K562 (cell line): Measurements from ENCODE around the gene PAN2.

Source experiments
- ADNP ChIP-seq: fragments of 200-800 bp; sonication (Bioruptor generic); IDR thresholded peaks from 2 replicates; pipeline ENCODE4 v1.6.1; 2016; ENCODE audit warnings: missing genetic modification characterization, missing compliant biosample characterization
- CBFB ChIP-seq: sonication (generic); formaldehyde crosslinking; IDR thresholded peaks from 2 replicates; pipeline ENCODE4 v1.4.0; 2020; ENCODE audit warnings: mild to moderate bottlenecking, missing genetic modification reagents
- CTCF ChIP-seq, 3 experiments: IDR thresholded peaks in 2 of 3; conservative IDR thresholded peaks in 1 of 3; 2 replicates each; pipeline ENCODE4 v1.5.1; 2011 to 2012; ENCODE audit warnings: low read length in 3 of 3, mild to moderate bottlenecking in 3 of 3, control low read depth in 2 of 3, improper control_type of control experiment in 1 of 3, inconsistent platforms in 1 of 3, low read depth in 1 of 3, mixed read lengths in 1 of 3, moderate library complexity in 1 of 3; ENCODE audit not compliant: insufficient read depth in 2 of 3
- ELF1 ChIP-seq: fragments of 200-800 bp; sonication (Bioruptor generic); IDR thresholded peaks from 2 replicates; pipeline ENCODE4 v1.6.1; 2016; ENCODE audit warnings: missing genetic modification characterization, missing compliant biosample characterization
- JUNB ChIP-seq: fragments of 450-650 bp; formaldehyde crosslinking; conservative IDR thresholded peaks from 2 replicates; pipeline ENCODE4 v1.4.0; 2020; ENCODE audit warnings: mild to moderate bottlenecking
- L3MBTL2 ChIP-seq: fragments of 450-650 bp; IDR thresholded peaks from 2 replicates; pipeline ENCODE4 v1.6.1; 2016; ENCODE audit warnings: mild to moderate bottlenecking, moderate library complexity
- NFIC ChIP-seq: fragments of 450-650 bp; IDR thresholded peaks from 2 replicates; pipeline ENCODE4 v1.6.1; 2017; ENCODE audit warnings: mild to moderate bottlenecking, inconsistent platforms
- NONO ChIP-seq, 2 experiments: fragments of 200-400 bp in 1 of 2; fragments of 450-650 bp in 1 of 2; formaldehyde crosslinking in 1 of 2; IDR thresholded peaks; 2 replicates each; pipeline ENCODE4 v1.6.1; 2017; ENCODE audit warnings: low read depth in 2 of 2, mild to moderate bottlenecking in 2 of 2, moderate library complexity in 2 of 2, low read length in 1 of 2
- U2AF1 ChIP-seq: fragments of 200-400 bp; formaldehyde crosslinking; optimal IDR thresholded peaks from 2 replicates; pipeline ENCODE3; 2017; ENCODE audit warnings: mild to moderate bottlenecking, low read depth, low read length, moderate library complexity
- USF2 ChIP-seq: sonication (generic); formaldehyde crosslinking; IDR thresholded peaks from 2 replicates; pipeline ENCODE4 v1.5.0; 2020; ENCODE audit warnings: missing genetic modification reagents
- ZSCAN32 ChIP-seq: fragments of 450-650 bp; formaldehyde crosslinking; IDR thresholded peaks from 2 replicates; pipeline ENCODE4 v1.4.0; 2020; ENCODE audit warnings: mild to moderate bottlenecking, moderate library complexity

GRCh38 chr12:56266693-56267442, 66.9 kb downstream of the PAN2 start, which contains the start of gene COQ10A:
- TF ChIP-seq NFIC: peak; percentile 49; the same call in 1 of the 2 replicates
- no peak for TF ChIP-seq U2AF1
- peak; percentile 71 for TF ChIP-seq ELF1 (tag)
- peak in 1 of 2 experiments; percentile 63; a peak in 1 of 4 replicates for TF ChIP-seq NONO (IDR thresholded peaks at IDR 0.05; ENCODE audit: low read depth in 2 of 2, low read length in 1 of 2)
- TF ChIP-seq CTCF (IDR thresholded peaks at IDR 0.05 in 2 of 3, conservative IDR thresholded peaks at IDR 0.05 in 1 of 3; ENCODE audit: insufficient read depth in 2 of 3, low read depth in 1 of 3, low read length in 3 of 3): peak; percentile 64 to 79 (median 64)
- TF ChIP-seq USF2 (CRISPR knock-in tag): no peak
- no peak for TF ChIP-seq ADNP
- TF ChIP-seq CBFB (CRISPR knock-in tag): 0 out of 2 replicates have a peak, but pooled peaks have one; percentile 40
- TF ChIP-seq ZSCAN32 (CRISPR knock-in tag): no peak
- TF ChIP-seq JUNB: no peak
- peak; percentile 72 for TF ChIP-seq L3MBTL2
